Transverse colon (tissue), 4 donors: ENCODE data around the gene MEIS2.

Experiments used
- POLR2A ChIP-seq: fragments of 450-650 bp; IDR thresholded peaks from one replicate; pipeline ENCODE4 v1.6.1; 2016; ENCODE audit warnings: antibody characterized with exemption, mild to moderate bottlenecking, moderate library complexity
- POLR2AphosphoS5 ChIP-seq, 3 donors: sonication (generic); formaldehyde crosslinking; IDR thresholded peaks; one replicate each; pipeline ENCODE4 v1.6.1; 2016; ENCODE audit warnings: antibody characterized with exemption in 3 of 3
- TF ChIP-seq, protein P1 (sequence below), 5 experiments: fragments of 200-600 bp in 3 of 5; fragments of 450-650 bp in 2 of 5; sonication (generic) in 3 of 5; IDR thresholded peaks; 1 replicate in 2 of 5; 2 replicates in 3 of 5; pipeline ENCODE4 v1.5.1; 2016 to 2017; ENCODE audit warnings: antibody characterized with exemption in 5 of 5, inconsistent platforms in 3 of 5, mild to moderate bottlenecking in 2 of 5, moderate library complexity in 1 of 5

DNA sequence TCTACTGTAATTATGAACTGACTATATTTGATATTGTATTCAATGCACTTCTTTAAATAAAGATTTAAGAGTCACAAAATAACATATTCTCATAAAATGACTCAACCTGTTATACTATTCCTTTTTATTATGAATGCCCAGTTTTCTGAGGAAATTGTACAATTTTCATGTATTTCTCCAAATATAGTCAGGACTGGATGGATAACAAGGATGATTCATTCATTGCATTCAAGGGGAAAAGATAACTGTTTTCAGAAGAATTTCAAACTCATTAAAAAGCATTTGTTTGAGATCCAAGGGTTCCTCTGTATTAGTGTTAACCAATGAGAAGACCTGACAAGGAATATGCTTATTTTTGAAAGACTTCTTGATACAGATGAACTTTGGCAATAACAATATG is 163.7 kb downstream of the MEIS2 start:
- TF ChIP-seq, protein P1, sequence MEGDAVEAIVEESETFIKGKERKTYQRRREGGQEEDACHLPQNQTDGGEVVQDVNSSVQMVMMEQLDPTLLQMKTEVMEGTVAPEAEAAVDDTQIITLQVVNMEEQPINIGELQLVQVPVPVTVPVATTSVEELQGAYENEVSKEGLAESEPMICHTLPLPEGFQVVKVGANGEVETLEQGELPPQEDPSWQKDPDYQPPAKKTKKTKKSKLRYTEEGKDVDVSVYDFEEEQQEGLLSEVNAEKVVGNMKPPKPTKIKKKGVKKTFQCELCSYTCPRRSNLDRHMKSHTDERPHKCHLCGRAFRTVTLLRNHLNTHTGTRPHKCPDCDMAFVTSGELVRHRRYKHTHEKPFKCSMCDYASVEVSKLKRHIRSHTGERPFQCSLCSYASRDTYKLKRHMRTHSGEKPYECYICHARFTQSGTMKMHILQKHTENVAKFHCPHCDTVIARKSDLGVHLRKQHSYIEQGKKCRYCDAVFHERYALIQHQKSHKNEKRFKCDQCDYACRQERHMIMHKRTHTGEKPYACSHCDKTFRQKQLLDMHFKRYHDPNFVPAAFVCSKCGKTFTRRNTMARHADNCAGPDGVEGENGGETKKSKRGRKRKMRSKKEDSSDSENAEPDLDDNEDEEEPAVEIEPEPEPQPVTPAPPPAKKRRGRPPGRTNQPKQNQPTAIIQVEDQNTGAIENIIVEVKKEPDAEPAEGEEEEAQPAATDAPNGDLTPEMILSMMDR (IDR thresholded peaks at IDR 0.05): no peak
- no peak for TF ChIP-seq POLR2A
- no peak for TF ChIP-seq POLR2AphosphoS5 (IDR thresholded peaks at IDR 0.05)
